ENCODE measurements around the gene OR6C74. TPM values are rescaled to one million over a fixed set of nuclear protein-coding genes. Genes with fewer than 3 reads are reported as not detected.

The OR6C74 gene
- not detected in 2 replicates for total RNA-seq
- polyA plus RNA-seq, result not detected in 2 replicates

- Histone ChIP-seq H3K79me2 (no peaks in the 10 kb centered on the region), H3K4me3 (no peak within 1 kb of the TSS), H4K20me1 (ENCODE audit: insufficient read depth, poor library complexity, severe bottlenecking) (no peaks in the 10 kb centered on the region), H2AFZ (no peak within 1 kb of the TSS), H3K9me3 (ENCODE audit: low read depth) (no peaks in the 10 kb centered on the region), H3K4me2 (no peak within 1 kb of the TSS), H3K27ac (no peak within 1 kb of the TSS), H3K9me2 (replicated peaks; ENCODE audit: insufficient read depth) (no peaks in the 10 kb centered on the region), H3K27me3 (no peaks in the 10 kb centered on the region), H3K36me3 (replicated peaks; ENCODE audit: insufficient read depth, low read depth) (no peaks in the 10 kb centered on the region), H3K4me1 (ENCODE audit: insufficient read depth) (no peaks in the 10 kb centered on the region)
- 89% methylated on average over 3 of the region's 3 CpGs for WGBS (ENCODE audit: low lambda C conversion rate, missing lambda C conversion rate)
- DNase-seq (ENCODE audit: low spot score), result no peak
- TF ChIP-seq EZH2phosphoT487 (IDR thresholded peaks at IDR 0.05; ENCODE audit: low read depth, severe bottlenecking, unreplicated experiment), result no peak
- no peak for TF ChIP-seq EZH2 (IDR thresholded peaks at IDR 0.05; ENCODE audit: borderline replicate concordance)
- no peak for TF ChIP-seq CTCF (IDR thresholded peaks at IDR 0.05; ENCODE audit: poor library complexity)
Measured at GRCh38 chr12:55244309-55244708, at the start of gene OR6C74. OR6C74 (plus strand) TSS chr12:55244609; CDS start chr12:55247288, 2,679 bp downstream.

GRCh38 chr12:55220725-55221124 is 23.7 kb upstream of the OR6C74 start, which contains the start of gene OR10A7:
OR10A7 (plus strand) TSS chr12:55221025; CDS start chr12:55221025, 0 bp downstream.
- Histone ChIP-seq H3K36me3 (replicated peaks; ENCODE audit: insufficient read depth, low read depth) (no peaks in the 10 kb centered on the region), H3K9me3 (ENCODE audit: low read depth) (no peaks in the 10 kb centered on the region), H2AFZ (no peak within 1 kb of the TSS), H3K27me3 (no peaks in the 10 kb centered on the region), H3K79me2 (no peaks in the 10 kb centered on the region), H3K27ac (no peak within 1 kb of the TSS), H3K4me2 (no peak within 1 kb of the TSS), H3K4me3 (no peak within 1 kb of the TSS), H3K4me1 (ENCODE audit: insufficient read depth) (no peaks in the 10 kb centered on the region), H4K20me1 (ENCODE audit: insufficient read depth, poor library complexity, severe bottlenecking) (no peaks in the 10 kb centered on the region), H3K9me2 (replicated peaks; ENCODE audit: insufficient read depth) (no peaks in the 10 kb centered on the region)
- 87% methylated on average over 2 of the region's 2 CpGs for WGBS (ENCODE audit: low lambda C conversion rate, missing lambda C conversion rate)
- TF ChIP-seq EZH2phosphoT487 (IDR thresholded peaks at IDR 0.05; ENCODE audit: low read depth, severe bottlenecking, unreplicated experiment) (no peak), CTCF (IDR thresholded peaks at IDR 0.05; ENCODE audit: poor library complexity) (no peak), EZH2 (IDR thresholded peaks at IDR 0.05; ENCODE audit: borderline replicate concordance) (no peak)
- DNase-seq (ENCODE audit: low spot score), result no peak

GRCh38 chr12:55226523-55226922 is 17.9 kb upstream of the OR6C74 start:
- Histone ChIP-seq H3K9me2 (replicated peaks; ENCODE audit: insufficient read depth) (no peaks in the 10 kb centered on the region), H3K9me3 (ENCODE audit: low read depth) (no peaks in the 10 kb centered on the region), H3K4me2 (no peak overlapping the region), H3K4me3 (no peak overlapping the region), H3K27me3 (no peaks in the 10 kb centered on the region), H3K27ac (no peak overlapping the region), H3K79me2 (no peaks in the 10 kb centered on the region), H3K4me1 (ENCODE audit: insufficient read depth) (no peaks in the 10 kb centered on the region), H3K36me3 (replicated peaks; ENCODE audit: insufficient read depth, low read depth) (no peaks in the 10 kb centered on the region), H4K20me1 (ENCODE audit: insufficient read depth, poor library complexity, severe bottlenecking) (no peaks in the 10 kb centered on the region), H2AFZ (no peak overlapping the region)
- no peak for DNase-seq (ENCODE audit: low spot score)
- WGBS (ENCODE audit: low lambda C conversion rate, missing lambda C conversion rate), result 64% methylated on average over 1 of the region's 1 CpG
- TF ChIP-seq EZH2 (IDR thresholded peaks at IDR 0.05; ENCODE audit: borderline replicate concordance), result no peak
- no peak for TF ChIP-seq CTCF (IDR thresholded peaks at IDR 0.05; ENCODE audit: poor library complexity)
- TF ChIP-seq EZH2phosphoT487 (IDR thresholded peaks at IDR 0.05; ENCODE audit: low read depth, severe bottlenecking, unreplicated experiment), result no peak

GRCh38 chr12:55227643-55228042 is 16.8 kb upstream of the OR6C74 start:
- H3K4me1 ChIP-seq (ENCODE audit: insufficient read depth), result no peaks in the 10 kb centered on the region
- H3K9me3 ChIP-seq (ENCODE audit: low read depth), result no peaks in the 10 kb centered on the region
- no peaks in the 10 kb centered on the region for H3K79me2 ChIP-seq
- H3K27me3 ChIP-seq, result no peaks in the 10 kb centered on the region
- H3K4me3 ChIP-seq, result no peak overlapping the region
- H3K4me2 ChIP-seq, result no peak overlapping the region
- TF ChIP-seq EZH2phosphoT487 (IDR thresholded peaks at IDR 0.05; ENCODE audit: low read depth, severe bottlenecking, unreplicated experiment) (no peak), CTCF (IDR thresholded peaks at IDR 0.05; ENCODE audit: poor library complexity) (no peak), EZH2 (IDR thresholded peaks at IDR 0.05; ENCODE audit: borderline replicate concordance) (no peak)
- no peaks in the 10 kb centered on the region for H4K20me1 ChIP-seq (ENCODE audit: insufficient read depth, poor library complexity, severe bottlenecking)
- WGBS (ENCODE audit: low lambda C conversion rate, missing lambda C conversion rate), result 29% methylated on average over 3 of the region's 3 CpGs
- no peak for DNase-seq (ENCODE audit: low spot score)
- no peak overlapping the region for H3K27ac ChIP-seq
- H2AFZ ChIP-seq, result no peak overlapping the region
- no peaks in the 10 kb centered on the region for H3K9me2 ChIP-seq (replicated peaks; ENCODE audit: insufficient read depth)
- no peaks in the 10 kb centered on the region for H3K36me3 ChIP-seq (replicated peaks; ENCODE audit: insufficient read depth, low read depth)
